A673 (cell line): ENCODE data around the gene RAB3B. TPM values are rescaled to one million over a fixed set of nuclear protein-coding genes. Genes with fewer than 3 reads are reported as not detected.

ENCODE experiments used
- BruUV-seq: library from RNA; stranded (reverse); fragments of 400-500 nt; replicated peaks from 2 replicates; lab custom pipeline; 2021; lab: Mats Ljungman, UMichigan
- CTCF ChIA-PET: fragments of 300-600 bp; sonication (Branson Sonifier 250); formaldehyde crosslinking; loops from one replicate; lab custom pipeline; 2022; ENCODE audit warnings: antibody characterized with exemption; lab: Charles Lee
- POLR2A ChIA-PET: fragments of 300-600 bp; sonication (Branson Sonifier 250); formaldehyde crosslinking; loops from one replicate; lab custom pipeline; 2022; ENCODE audit warnings: antibody characterized with exemption; ENCODE audit not compliant: low non-redundant PET; lab: Charles Lee
- DNase-seq: peaks from one replicate; pipeline ENCODE4 v3.0.0-alpha.2; 2015; ENCODE audit warnings: low spot score
- H3K27ac ChIP-seq: fragments of 200-600 bp; sonication (generic); 2 replicates; pipeline ENCODE4 v1.5.1; 2016; ENCODE audit warnings: mixed run types, low read depth, mild to moderate bottlenecking, mixed read lengths, antibody characterized with exemption, low read length; ENCODE audit not compliant: poor library complexity, severe bottlenecking
- H3K27me3 ChIP-seq: fragments of 200-600 bp; sonication (generic); replicated peaks from 2 replicates; pipeline ENCODE4 v1.6.1; 2017; ENCODE audit warnings: mixed run types, low read depth, mild to moderate bottlenecking, mixed read lengths, antibody characterized with exemption, low read length; ENCODE audit not compliant: insufficient read depth, poor library complexity
- H3K36me3 ChIP-seq: fragments of 200-600 bp; sonication (generic); 2 replicates; pipeline ENCODE4 v1.6.1; 2016; ENCODE audit warnings: mixed run types, mild to moderate bottlenecking, mixed read lengths, antibody characterized with exemption, low read length; ENCODE audit not compliant: insufficient read depth, poor library complexity, severe bottlenecking
- H3K4me1 ChIP-seq: fragments of 200-600 bp; sonication (generic); 2 replicates; pipeline ENCODE4 v1.6.1; 2017; ENCODE audit warnings: mixed run types, mild to moderate bottlenecking, mixed read lengths, antibody characterized with exemption, low read length; ENCODE audit not compliant: insufficient read depth, poor library complexity, severe bottlenecking
- H3K4me3 ChIP-seq: fragments of 200-600 bp; sonication (generic); 2 replicates; pipeline ENCODE4 v1.5.1; 2016; ENCODE audit warnings: low read depth, mixed run types, mild to moderate bottlenecking, mixed read lengths, low read length; ENCODE audit not compliant: poor library complexity, severe bottlenecking
- H3K9me3 ChIP-seq: fragments of 200-600 bp; sonication (generic); 2 replicates; pipeline ENCODE4 v1.6.1; 2016; ENCODE audit warnings: mixed run types, low read depth, mild to moderate bottlenecking, mixed read lengths, antibody characterized with exemption, low read length; ENCODE audit not compliant: poor library complexity, severe bottlenecking
- EZH2 ChIP-seq: fragments of 200-600 bp; sonication (generic); IDR thresholded peaks from 2 replicates; pipeline ENCODE4 v1.6.1; 2017; ENCODE audit warnings: borderline replicate concordance, low read depth, mild to moderate bottlenecking, mixed read lengths, antibody characterized with exemption, low read length; ENCODE audit not compliant: poor library complexity, severe bottlenecking
- intact Hi-C: fragments of 100-400 bp; cut with micrococcal nuclease; formaldehyde crosslinking; loops from one replicate; pipeline ENCODE4 v1.10.0; 2022; ENCODE audit not compliant: unreplicated experiment
- total RNA-seq: library from RNA; stranded (reverse); gene quantifications from 2 replicates; pipeline ENCODE4 v1.2.3, GENCODE V29; 2021
- TF ChIP-seq, protein P1 (sequence below): fragments of 300-800, 200-600 bp; sonication (generic); conservative IDR thresholded peaks from 2 replicates; pipeline ENCODE4 v1.5.1; 2017; ENCODE audit warnings: low read depth, mild to moderate bottlenecking, antibody characterized with exemption, low read length, moderate library complexity, mixed read lengths

Gene RAB3B
- total RNA-seq, 1 experiment from 2014 or later: 25.5 TPM

GRCh38 chr1:51930329-51930728 lies 60.2 kb downstream of the RAB3B start:
- no peak for TF ChIP-seq EZH2
- TF ChIP-seq, protein P1, sequence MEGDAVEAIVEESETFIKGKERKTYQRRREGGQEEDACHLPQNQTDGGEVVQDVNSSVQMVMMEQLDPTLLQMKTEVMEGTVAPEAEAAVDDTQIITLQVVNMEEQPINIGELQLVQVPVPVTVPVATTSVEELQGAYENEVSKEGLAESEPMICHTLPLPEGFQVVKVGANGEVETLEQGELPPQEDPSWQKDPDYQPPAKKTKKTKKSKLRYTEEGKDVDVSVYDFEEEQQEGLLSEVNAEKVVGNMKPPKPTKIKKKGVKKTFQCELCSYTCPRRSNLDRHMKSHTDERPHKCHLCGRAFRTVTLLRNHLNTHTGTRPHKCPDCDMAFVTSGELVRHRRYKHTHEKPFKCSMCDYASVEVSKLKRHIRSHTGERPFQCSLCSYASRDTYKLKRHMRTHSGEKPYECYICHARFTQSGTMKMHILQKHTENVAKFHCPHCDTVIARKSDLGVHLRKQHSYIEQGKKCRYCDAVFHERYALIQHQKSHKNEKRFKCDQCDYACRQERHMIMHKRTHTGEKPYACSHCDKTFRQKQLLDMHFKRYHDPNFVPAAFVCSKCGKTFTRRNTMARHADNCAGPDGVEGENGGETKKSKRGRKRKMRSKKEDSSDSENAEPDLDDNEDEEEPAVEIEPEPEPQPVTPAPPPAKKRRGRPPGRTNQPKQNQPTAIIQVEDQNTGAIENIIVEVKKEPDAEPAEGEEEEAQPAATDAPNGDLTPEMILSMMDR: no peak
- DNase-seq: no peak
- POLR2A ChIA-PET: interaction anchor here (1.1 kb wide), 1 partner anchor 51 kb away, joined by 3 read pairs; no protein-coding TSS in a partner anchor

DNA sequence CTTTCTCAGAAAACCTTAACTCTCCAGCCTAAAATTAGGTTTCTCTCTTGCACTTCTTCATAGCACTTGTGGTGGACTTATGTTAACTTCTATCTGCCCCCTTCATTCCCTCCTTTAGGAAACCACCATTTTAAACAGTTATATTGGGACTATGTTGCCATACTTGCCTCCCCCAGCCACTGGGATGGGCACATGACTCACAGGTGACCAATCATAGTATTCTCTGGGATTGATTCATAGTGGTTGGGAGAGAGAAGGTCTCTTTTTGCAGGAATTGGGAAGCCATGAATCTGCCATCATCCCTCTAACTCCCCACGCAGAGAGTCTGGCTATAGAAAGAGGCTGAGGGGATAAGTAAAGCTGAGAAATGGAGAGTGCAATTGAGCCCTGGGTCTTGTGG lies 61.6 kb downstream of the RAB3B start:
- POLR2A ChIA-PET: no interaction called here

More at GRCh38 chr1:51930329-51930728, 60.2 kb downstream of the RAB3B start:
- no peaks in the 10 kb centered on the region for H3K9me3 ChIP-seq
- peaks cover 16% of the 10 kb centered on the region for H3K4me1 ChIP-seq
- BruUV-seq: no TSS peak
- intact Hi-C loops: no loop called here
- no peak overlapping the region for H3K27ac ChIP-seq
- no peak overlapping the region for H3K4me3 ChIP-seq
- H3K36me3 ChIP-seq: no peaks in the 10 kb centered on the region
- H3K27me3 ChIP-seq: no peaks in the 10 kb centered on the region
- CTCF ChIA-PET: interaction anchor here (0.8 kb wide), 1 partner anchor 84 kb away, joined by 4 read pairs; no protein-coding TSS in a partner anchor

GRCh38 chr1:51927029-51927428 lies 63.5 kb downstream of the RAB3B start:
- no peak for DNase-seq
- Histone ChIP-seq H3K4me1 (peaks cover 16% of the 10 kb centered on the region), H3K4me3 (no peak overlapping the region), H3K36me3 (no peaks in the 10 kb centered on the region), H3K9me3 (no peaks in the 10 kb centered on the region), H3K27me3 (no peaks in the 10 kb centered on the region), H3K27ac (no peak overlapping the region)
- TF ChIP-seq, protein P1: no peak
- TF ChIP-seq EZH2: no peak
- ChIA-PET CTCF (no interaction called here), POLR2A (no interaction called here)
- intact Hi-C loops: no loop called here
- no TSS peak for BruUV-seq

More for the DNA sequence above, 61.6 kb downstream of the RAB3B start:
- CTCF ChIA-PET: no interaction called here
- H3K27ac ChIP-seq: no peak overlapping the region
- H3K4me3 ChIP-seq: no peak overlapping the region
- no peaks in the 10 kb centered on the region for H3K36me3 ChIP-seq
- H3K4me1 ChIP-seq: peaks cover 19% of the 10 kb centered on the region
- H3K27me3 ChIP-seq: no peaks in the 10 kb centered on the region
- no TSS peak for BruUV-seq
- TF ChIP-seq EZH2: no peak
- H3K9me3 ChIP-seq: no peaks in the 10 kb centered on the region
- no peak for DNase-seq
- intact Hi-C loops: no loop called here

DNA sequence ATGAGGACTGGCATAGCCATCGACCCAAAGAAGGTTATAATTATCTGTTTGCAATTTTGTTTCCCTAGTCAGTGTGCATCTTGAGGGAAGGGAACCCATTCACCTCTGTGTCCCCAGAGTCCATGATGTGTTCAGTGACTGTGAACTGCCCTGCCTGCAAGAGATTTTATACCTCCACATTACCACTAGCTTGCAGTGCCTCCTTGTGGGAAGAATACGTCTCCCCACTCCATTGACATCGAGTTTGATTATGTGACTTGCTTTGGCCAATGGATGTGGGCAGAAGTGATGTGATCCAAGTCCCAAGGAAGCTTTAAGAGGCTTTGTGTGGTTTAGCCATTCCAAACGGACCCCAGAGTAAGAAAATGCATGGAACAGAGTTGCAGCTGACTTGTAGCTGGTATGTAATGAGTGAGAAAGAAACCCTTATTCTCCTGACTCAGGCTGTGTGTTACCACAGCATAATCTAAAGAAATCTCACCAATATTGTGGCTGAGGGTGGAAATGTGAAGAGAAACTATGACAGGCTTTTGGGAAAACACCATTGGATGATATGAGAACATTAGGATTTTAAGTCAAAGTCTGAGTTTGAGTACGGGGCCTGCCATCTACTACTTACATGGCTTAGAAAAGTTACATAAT lies 64.2 kb downstream of the RAB3B start:
- no peaks in the 10 kb centered on the region for H3K9me3 ChIP-seq
- no peaks in the 10 kb centered on the region for H3K36me3 ChIP-seq
- ChIA-PET POLR2A (no interaction called here), CTCF (interaction anchor here (0.5 to 1.1 kb wide), 3 partner anchors 29 to 366 kb away, joined by 3 to 7 read pairs (median 5); no protein-coding TSS in a partner anchor)
- H3K4me3 ChIP-seq: no peak overlapping the region
- BruUV-seq: no TSS peak
- H3K27ac ChIP-seq: no peak overlapping the region
- DNase-seq: peak; percentile 82
- no peaks in the 10 kb centered on the region for H3K27me3 ChIP-seq
- H3K4me1 ChIP-seq: peaks cover 16% of the 10 kb centered on the region
- intact Hi-C loops: loop anchor here (1.0 kb wide), 1 partner anchor 29 kb away; no protein-coding TSS in a partner anchor
- no peak for TF ChIP-seq EZH2
- TF ChIP-seq, protein P1: peak; percentile 78
